Testis (tissue), 3 donors: Measurements from ENCODE around the gene FOXN3. TPM values are rescaled to one million over a fixed set of nuclear protein-coding genes. Genes with fewer than 3 reads are reported as not detected.

Experiments
- DNase-seq: peaks from one replicate; pipeline ENCODE4 v3.0.0-alpha.2; 2019
- H3K27ac ChIP-seq, 2 donors: fragments of 200-600 bp; sonication (generic); one replicate each; pipeline ENCODE4 v1.5.1; 2019
- H3K27me3 ChIP-seq: fragments of 200-600 bp; sonication (generic); one replicate; pipeline ENCODE4 v1.5.1; 2019
- H3K36me3 ChIP-seq: fragments of 200-600 bp; sonication (generic); one replicate; pipeline ENCODE4 v1.5.1; 2017; ENCODE audit warnings: low read depth; ENCODE audit errors: missing control alignments
- H3K4me1 ChIP-seq: fragments of 200-600 bp; sonication (generic); one replicate; pipeline ENCODE4 v1.5.1; 2019
- H3K4me3 ChIP-seq, 2 donors: fragments of 200-600 bp; sonication (generic); one replicate each; pipeline ENCODE4 v1.5.1; 2017 to 2019
- H3K9me3 ChIP-seq: fragments of 200-600 bp; sonication (generic); one replicate; pipeline ENCODE4 v1.5.1; 2017
- POLR2A ChIP-seq: fragments of 450-650 bp; IDR thresholded peaks from one replicate; pipeline ENCODE4 v1.6.1; 2017; ENCODE audit warnings: antibody characterized with exemption, mild to moderate bottlenecking, moderate library complexity
- WGBS, 2 donors: methylation state at CpG; one replicate each; pipeline ENCODE4 v1.1.5; 2018; 5-methylcytosine and 5-hydroxymethylcytosine counted together
- intact Hi-C: fragments of 100-400 bp; cut with DNase I; formaldehyde crosslinking; loops from one replicate; pipeline ENCODE4 v1.15.1; 2023; ENCODE audit warnings: low total_unique reads
- polyA plus RNA-seq: library from polyadenylated mRNA; stranded (reverse); fragments of 350-450 nt; fragmentation: Illumina TruSeq; extraction: RNeasy Lipid Tissue Mini Kit (QIAGEN cat#74804); gene quantifications from one replicate; pipeline ENCODE4 v1.2.3, GENCODE V29; 2014; ENCODE audit warnings: low read depth, low replicate concordance; ENCODE audit not compliant: insufficient read depth
- total RNA-seq, 2 donors: library from RNA; depleted of rRNA; stranded (reverse); fragments of >200 nt; gene quantifications; one replicate each; pipeline ENCODE4 v1.2.3, GENCODE V29; 2016
- TF ChIP-seq, protein P1 (sequence below), 3 experiments: fragments of 450-650 bp in 2 of 3; fragments of 200-600 bp in 1 of 3; sonication (generic) in 1 of 3; IDR thresholded peaks; one replicate each; pipeline ENCODE4 v1.5.1; 2016 to 2019; ENCODE audit warnings: antibody characterized with exemption in 3 of 3, mild to moderate bottlenecking in 2 of 3, moderate library complexity in 1 of 3

The FOXN3 gene
- total and polyA plus RNA-seq, 3 donors from 2014 or later = 40.7 to 103 (median 100) TPM

DNA sequence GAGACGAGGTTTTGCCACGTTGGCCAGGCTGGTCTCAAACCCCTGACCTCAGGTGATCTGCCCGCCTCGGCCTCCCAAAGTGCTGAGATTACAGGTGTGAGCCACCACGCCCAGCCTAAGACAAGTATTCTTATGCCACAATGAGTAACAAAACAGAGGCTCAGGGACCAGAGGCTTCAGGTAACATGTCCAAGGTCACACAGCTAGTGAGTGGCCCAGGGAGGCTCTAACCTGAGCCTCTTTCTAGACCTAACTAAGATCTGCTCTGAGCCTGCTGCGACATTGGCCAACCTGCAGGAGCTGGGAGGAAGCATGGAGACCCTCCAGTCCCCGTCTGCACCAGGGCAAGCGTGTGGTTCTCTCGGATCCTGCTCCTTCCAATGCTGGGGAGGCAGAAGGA, 77.9 kb downstream of the FOXN3 start:
- H3K9me3 ChIP-seq = no peaks in the 10 kb centered on the region
- H3K36me3 ChIP-seq = no peaks in the 10 kb centered on the region
- peaks cover 40% of the 10 kb centered on the region for H3K4me1 ChIP-seq
- H3K27ac ChIP-seq = peak overlapping the region; percentile 46 to 68
- no peak overlapping the region for H3K4me3 ChIP-seq
- H3K27me3 ChIP-seq = no peaks in the 10 kb centered on the region
- WGBS, 2 donors = 87 to 88% methylated on average over 9 of the region's 9 CpGs
- intact Hi-C loops = no loop called here
- no peak for DNase-seq
- TF ChIP-seq, protein P1, sequence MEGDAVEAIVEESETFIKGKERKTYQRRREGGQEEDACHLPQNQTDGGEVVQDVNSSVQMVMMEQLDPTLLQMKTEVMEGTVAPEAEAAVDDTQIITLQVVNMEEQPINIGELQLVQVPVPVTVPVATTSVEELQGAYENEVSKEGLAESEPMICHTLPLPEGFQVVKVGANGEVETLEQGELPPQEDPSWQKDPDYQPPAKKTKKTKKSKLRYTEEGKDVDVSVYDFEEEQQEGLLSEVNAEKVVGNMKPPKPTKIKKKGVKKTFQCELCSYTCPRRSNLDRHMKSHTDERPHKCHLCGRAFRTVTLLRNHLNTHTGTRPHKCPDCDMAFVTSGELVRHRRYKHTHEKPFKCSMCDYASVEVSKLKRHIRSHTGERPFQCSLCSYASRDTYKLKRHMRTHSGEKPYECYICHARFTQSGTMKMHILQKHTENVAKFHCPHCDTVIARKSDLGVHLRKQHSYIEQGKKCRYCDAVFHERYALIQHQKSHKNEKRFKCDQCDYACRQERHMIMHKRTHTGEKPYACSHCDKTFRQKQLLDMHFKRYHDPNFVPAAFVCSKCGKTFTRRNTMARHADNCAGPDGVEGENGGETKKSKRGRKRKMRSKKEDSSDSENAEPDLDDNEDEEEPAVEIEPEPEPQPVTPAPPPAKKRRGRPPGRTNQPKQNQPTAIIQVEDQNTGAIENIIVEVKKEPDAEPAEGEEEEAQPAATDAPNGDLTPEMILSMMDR (IDR thresholded peaks at IDR 0.05) = no peak
- TF ChIP-seq POLR2A = no peak

DNA sequence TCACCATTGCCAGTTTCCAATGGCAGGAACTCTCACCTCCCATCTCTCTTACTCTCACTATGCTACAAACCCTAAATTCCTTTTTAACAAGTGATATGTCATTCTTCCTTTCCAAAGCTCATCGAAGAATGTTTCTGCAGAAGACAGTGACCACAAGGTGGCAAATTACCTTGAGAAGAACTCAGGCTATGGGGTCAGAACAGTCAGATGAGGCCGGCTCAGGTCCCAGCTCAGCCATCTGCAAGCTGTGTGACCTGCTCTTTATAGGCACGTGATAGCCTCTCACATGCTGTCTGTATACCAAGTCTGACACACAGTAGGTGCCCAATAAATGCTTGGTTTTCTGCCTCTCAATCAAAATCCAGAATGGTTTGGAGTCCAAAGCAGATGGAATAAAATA, 80.7 kb downstream of the FOXN3 start:
- no peaks in the 10 kb centered on the region for H3K36me3 ChIP-seq
- H3K4me3 ChIP-seq = no peak overlapping the region
- WGBS, 2 donors = 83 to 89% methylated on average over 3 of the region's 3 CpGs
- no peaks in the 10 kb centered on the region for H3K27me3 ChIP-seq
- no peak for DNase-seq
- intact Hi-C loops = no loop called here
- H3K27ac ChIP-seq = no peak overlapping the region
- TF ChIP-seq, protein P1 (IDR thresholded peaks at IDR 0.05) = no peak
- TF ChIP-seq POLR2A = no peak
- no peaks in the 10 kb centered on the region for H3K9me3 ChIP-seq
- H3K4me1 ChIP-seq = peaks cover 40% of the 10 kb centered on the region

DNA sequence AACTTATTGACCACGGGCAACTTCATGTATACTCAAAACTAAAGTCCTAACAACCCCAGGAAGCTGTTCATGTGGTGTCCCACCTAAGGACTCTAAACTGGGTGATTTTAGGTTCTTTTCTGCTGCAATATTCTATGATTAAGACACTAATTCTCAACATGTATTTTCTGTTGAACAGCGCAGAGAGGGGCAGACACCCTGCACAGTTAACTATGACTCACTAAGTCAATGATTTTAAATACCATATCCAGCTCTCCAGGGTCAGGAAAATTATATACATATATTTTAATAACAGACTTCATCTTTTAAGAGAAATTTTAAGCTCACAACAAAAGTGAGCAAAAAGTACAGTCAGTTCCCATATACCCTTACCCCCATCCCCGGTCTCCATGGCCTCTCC, 85.0 kb downstream of the FOXN3 start:
- WGBS, 2 donors = 94 to 97% methylated on average over 3 of the region's 3 CpGs
- Histone ChIP-seq H3K36me3 (no peaks in the 10 kb centered on the region), H3K9me3 (no peaks in the 10 kb centered on the region), H3K27ac (no peak overlapping the region), H3K4me1 (peaks cover 8% of the 10 kb centered on the region), H3K27me3 (no peaks in the 10 kb centered on the region), H3K4me3 (no peak overlapping the region)
- TF ChIP-seq POLR2A = no peak
- TF ChIP-seq, protein P1 (IDR thresholded peaks at IDR 0.05) = no peak
- no peak for DNase-seq
- intact Hi-C loops = no loop called here

DNA sequence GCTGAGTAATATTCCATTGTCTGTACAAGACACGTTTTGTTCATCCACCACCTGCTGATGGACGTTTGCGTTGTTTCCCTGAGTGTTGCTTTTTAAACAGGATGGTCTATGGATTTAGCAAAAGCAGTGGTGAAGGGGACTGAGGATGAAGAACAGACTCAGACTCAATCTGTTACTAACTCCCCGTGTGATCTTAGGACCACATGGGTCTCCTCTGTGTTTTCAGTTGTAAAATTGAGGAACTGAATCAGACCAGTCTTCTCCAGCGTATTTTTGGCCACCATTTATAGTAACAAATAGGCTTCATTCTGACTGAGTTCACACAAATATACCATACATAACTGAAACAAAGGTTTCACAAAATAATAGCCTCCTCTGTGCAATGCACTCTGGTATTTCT, 85.6 kb downstream of the FOXN3 start:
- Histone ChIP-seq H3K9me3 (no peaks in the 10 kb centered on the region), H3K27ac (no peak overlapping the region), H3K36me3 (no peaks in the 10 kb centered on the region), H3K4me3 (no peak overlapping the region), H3K4me1 (peaks cover 7% of the 10 kb centered on the region), H3K27me3 (no peaks in the 10 kb centered on the region)
- intact Hi-C loops = no loop called here
- TF ChIP-seq, protein P1 (IDR thresholded peaks at IDR 0.05) = no peak
- TF ChIP-seq POLR2A = no peak
- 89 to 91% methylated on average over 5 of the region's 5 CpGs for WGBS, 2 donors
- DNase-seq = no peak

DNA sequence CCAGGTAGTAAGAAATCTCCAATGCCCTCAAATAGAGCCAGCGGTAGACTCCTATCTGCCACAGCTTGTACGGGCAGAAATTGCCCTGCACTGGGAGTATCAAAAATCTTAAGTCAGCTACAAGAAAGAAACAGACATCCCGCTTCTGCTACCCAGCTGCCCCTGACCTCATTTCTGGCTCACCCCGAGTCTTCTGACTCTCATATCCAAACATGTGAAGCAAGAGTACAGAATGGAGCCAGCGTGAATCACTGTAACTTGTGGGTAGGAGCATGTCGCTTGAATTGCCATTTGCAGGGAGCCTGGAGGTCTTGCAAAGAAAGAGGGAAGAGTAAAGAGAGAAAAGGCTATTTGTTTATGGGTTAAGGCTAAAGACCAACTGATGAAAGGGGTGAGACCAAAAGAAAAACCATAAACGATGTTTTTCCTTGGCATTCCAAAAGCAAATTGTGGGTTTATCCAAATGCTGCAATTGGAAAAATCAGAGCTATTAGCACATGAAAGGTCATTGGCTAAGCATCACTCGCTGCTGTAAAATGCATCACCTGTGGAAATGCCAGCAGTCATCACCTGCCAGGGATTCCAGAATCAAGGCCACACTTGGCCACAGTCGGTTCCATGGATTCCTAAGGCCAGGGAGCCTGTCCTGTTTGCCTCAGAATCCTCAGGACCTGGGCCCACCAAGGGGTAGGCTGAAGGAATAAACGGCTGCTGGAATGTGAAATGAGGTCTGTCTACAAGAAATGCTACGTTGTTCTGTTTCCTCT, 86.6 kb downstream of the FOXN3 start:
- no peaks in the 10 kb centered on the region for H3K36me3 ChIP-seq
- H3K4me1 ChIP-seq = peaks cover 7% of the 10 kb centered on the region
- no peaks in the 10 kb centered on the region for H3K9me3 ChIP-seq
- H3K27ac ChIP-seq = no peak overlapping the region
- DNase-seq = peak; percentile 61
- H3K27me3 ChIP-seq = no peaks in the 10 kb centered on the region
- 54 to 55% methylated on average over 11 of the region's 11 CpGs for WGBS, 2 donors
- no peak overlapping the region for H3K4me3 ChIP-seq
- no peak for TF ChIP-seq POLR2A
- TF ChIP-seq, protein P1 (IDR thresholded peaks at IDR 0.05) = no peak
- intact Hi-C loops = no loop called here
